ENCODE results near the gene SIPA1. TPM values are rescaled to one million over a fixed set of nuclear protein-coding genes. Genes with fewer than 3 reads are reported as not detected.

Gene SIPA1
- total and polyA plus RNA-seq, 9 of the 15 experiments (the other 6 are each of a cell fraction or from before 2014, with no cell fraction given), result 0.25 to 85.8 (median 16.8) TPM

GRCh38 chr11:65636108-65637031 lies 1.5 kb upstream of the SIPA1 start (continued):
- TF ChIP-seq CBX1 (IDR thresholded peaks at IDR 0.05; ENCODE audit: low read depth), result no peak
- TF ChIP-seq L3MBTL2 (IDR thresholded peaks at IDR 0.05), result peak; percentile 47; the same call in 1 of the 2 replicates
- peak; percentile 90 for TF ChIP-seq HDAC2 (IDR thresholded peaks at IDR 0.05)
- TF ChIP-seq ZNF41 (CRISPR knock-in tag; conservative IDR thresholded peaks at IDR 0.05), result no peak
- peak; percentile 89 for TF ChIP-seq NCOR1 (IDR thresholded peaks at IDR 0.05)
- TF ChIP-seq HDAC6 (IDR thresholded peaks at IDR 0.05; ENCODE audit: low read depth, low read length), result no peak
- TF ChIP-seq MITF (IDR thresholded peaks at IDR 0.05), result peak; percentile 65; the same call in 1 of the 2 replicates
- TF ChIP-seq SRSF3 (IDR thresholded peaks at IDR 0.05; ENCODE audit: insufficient read depth, low read length), result no peak
- TF ChIP-seq ARNT (IDR thresholded peaks at IDR 0.05), result 0 out of 4 replicates have a peak, but pooled peaks of 1 of the 2 experiments have one; percentile 24
- TF ChIP-seq ZFP30 (CRISPR knock-in tag; IDR thresholded peaks at IDR 0.05; ENCODE audit: borderline replicate concordance), result no peak
- TF ChIP-seq JUN (IDR thresholded peaks at IDR 0.05; ENCODE audit: borderline replicate concordance, low read depth, low read length), result no peak
- no peak for TF ChIP-seq JUN (CRISPR knock-in tag; IDR thresholded peaks at IDR 0.05; ENCODE audit: borderline replicate concordance)
- TF ChIP-seq SMARCC2 (IDR thresholded peaks at IDR 0.05; ENCODE audit: low read depth), result peak; percentile 49; the same call in 1 of the 2 replicates
- no peak for TF ChIP-seq ZNF384 (IDR thresholded peaks at IDR 0.05; ENCODE audit: low read depth, low read length)
- 0 out of 2 replicates have a peak, but pooled peaks have one; percentile 31 for TF ChIP-seq ZBED1 (IDR thresholded peaks at IDR 0.05)
- no peak for TF ChIP-seq FOXJ3 (CRISPR knock-in tag; IDR thresholded peaks at IDR 0.05)
- no peak for TF ChIP-seq HES1 (IDR thresholded peaks at IDR 0.05; ENCODE audit: low read depth)
- TF ChIP-seq ZBTB33 (CRISPR knock-in tag; IDR thresholded peaks at IDR 0.05), result peak; percentile 92
- no peak for TF ChIP-seq ZNF3 (CRISPR knock-in tag; IDR thresholded peaks at IDR 0.05)
- TF ChIP-seq SMC3 (conservative IDR thresholded peaks at IDR 0.05; ENCODE audit: insufficient read depth, low read depth, low read length), result no peak
- no peak for TF ChIP-seq DNMT1 (IDR thresholded peaks at IDR 0.05)
- TF ChIP-seq ARID1B (IDR thresholded peaks at IDR 0.05), result peak; percentile 95
- no peak; the same call in 1 of the 2 replicates for TF ChIP-seq FOXM1 (IDR thresholded peaks at IDR 0.05; ENCODE audit: low read depth)
- TF ChIP-seq FOXM1 (CRISPR knock-in tag; IDR thresholded peaks at IDR 0.05; ENCODE audit: low read depth), result 0 out of 2 replicates have a peak, but pooled peaks have one; percentile 29
- peak; percentile 62; the same call in 1 of the 2 replicates for TF ChIP-seq PML (IDR thresholded peaks at IDR 0.05; ENCODE audit: low read length)
